ENCODE data around the gene AMPD3. TPM values are rescaled to one million over a fixed set of nuclear protein-coding genes. Genes with fewer than 3 reads are reported as not detected.

Gene AMPD3
- total RNA-seq, 1 donor from 2014 or later, result 3.4 TPM

- Histone ChIP-seq H3K27me3 (ENCODE audit: low read depth) (no peaks in the 10 kb centered on the region), H3K36me3 (peaks cover 19% of the 10 kb centered on the region), H3K27ac (replicated peaks) (no peak overlapping the region), H3K4me3 (no peak overlapping the region), H3K9me3 (replicated peaks) (no peaks in the 10 kb centered on the region), H3K4me1 (peaks cover 8% of the 10 kb centered on the region)
- TF ChIP-seq, protein P1, sequence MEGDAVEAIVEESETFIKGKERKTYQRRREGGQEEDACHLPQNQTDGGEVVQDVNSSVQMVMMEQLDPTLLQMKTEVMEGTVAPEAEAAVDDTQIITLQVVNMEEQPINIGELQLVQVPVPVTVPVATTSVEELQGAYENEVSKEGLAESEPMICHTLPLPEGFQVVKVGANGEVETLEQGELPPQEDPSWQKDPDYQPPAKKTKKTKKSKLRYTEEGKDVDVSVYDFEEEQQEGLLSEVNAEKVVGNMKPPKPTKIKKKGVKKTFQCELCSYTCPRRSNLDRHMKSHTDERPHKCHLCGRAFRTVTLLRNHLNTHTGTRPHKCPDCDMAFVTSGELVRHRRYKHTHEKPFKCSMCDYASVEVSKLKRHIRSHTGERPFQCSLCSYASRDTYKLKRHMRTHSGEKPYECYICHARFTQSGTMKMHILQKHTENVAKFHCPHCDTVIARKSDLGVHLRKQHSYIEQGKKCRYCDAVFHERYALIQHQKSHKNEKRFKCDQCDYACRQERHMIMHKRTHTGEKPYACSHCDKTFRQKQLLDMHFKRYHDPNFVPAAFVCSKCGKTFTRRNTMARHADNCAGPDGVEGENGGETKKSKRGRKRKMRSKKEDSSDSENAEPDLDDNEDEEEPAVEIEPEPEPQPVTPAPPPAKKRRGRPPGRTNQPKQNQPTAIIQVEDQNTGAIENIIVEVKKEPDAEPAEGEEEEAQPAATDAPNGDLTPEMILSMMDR (IDR thresholded peaks at IDR 0.05; ENCODE audit: borderline replicate concordance), result peak; percentile 49
- no peak for DNase-seq
- intact Hi-C loops (cut with micrococcal nuclease), result no loop called here
Measured at GRCh38 chr11:10514202-10514601, 59.1 kb downstream of the AMPD3 start.

DNA sequence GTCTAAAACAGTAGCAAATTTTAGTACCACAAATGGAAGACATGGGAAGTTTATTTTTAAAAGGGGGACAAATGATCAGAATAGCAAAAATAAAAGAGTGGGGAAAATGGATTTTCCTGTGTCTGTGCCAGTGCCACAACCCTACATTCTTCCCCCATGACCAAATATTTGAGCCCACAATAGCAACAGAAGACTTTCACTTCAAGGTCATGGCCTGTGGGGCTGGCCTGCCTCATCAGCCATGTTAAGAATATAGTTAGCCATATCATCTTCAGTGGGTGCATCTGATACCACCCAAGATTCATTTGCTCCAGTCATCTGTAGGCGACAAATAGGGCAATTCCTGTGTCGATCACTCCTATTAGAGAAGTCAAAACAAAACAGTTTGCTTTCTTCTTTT lies 59.6 kb downstream of the AMPD3 start:
- TF ChIP-seq, protein P1 (IDR thresholded peaks at IDR 0.05; ENCODE audit: borderline replicate concordance), result no peak
- Histone ChIP-seq H3K9me3 (replicated peaks) (no peaks in the 10 kb centered on the region), H3K27me3 (ENCODE audit: low read depth) (no peaks in the 10 kb centered on the region), H3K27ac (replicated peaks) (no peak overlapping the region), H3K4me1 (peaks cover 8% of the 10 kb centered on the region), H3K36me3 (peaks cover 24% of the 10 kb centered on the region), H3K4me3 (no peak overlapping the region)
- DNase-seq, result no peak
- intact Hi-C loops (cut with micrococcal nuclease), result no loop called here

DNA sequence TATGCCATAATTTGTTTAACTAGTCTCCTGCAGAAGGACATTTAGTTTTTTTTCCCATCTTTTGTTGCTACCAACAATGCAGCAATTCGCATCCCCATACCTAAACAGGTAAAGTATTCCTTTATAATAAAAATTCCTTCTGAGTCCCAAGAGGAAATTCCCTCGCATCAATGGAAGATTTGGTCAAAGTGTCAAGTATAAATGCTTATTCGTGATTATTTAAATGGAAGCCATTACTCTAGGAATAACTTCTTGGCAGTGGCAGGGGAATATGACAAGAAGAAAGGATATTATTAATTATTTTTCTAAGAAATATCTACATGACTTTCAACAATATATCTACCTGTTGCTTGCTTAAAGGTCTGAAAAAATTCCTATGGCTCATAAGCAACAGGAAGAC lies 60.4 kb downstream of the AMPD3 start:
- H3K27me3 ChIP-seq (ENCODE audit: low read depth), result no peaks in the 10 kb centered on the region
- TF ChIP-seq, protein P1 (IDR thresholded peaks at IDR 0.05; ENCODE audit: borderline replicate concordance), result no peak
- no peak overlapping the region for H3K4me3 ChIP-seq
- H3K9me3 ChIP-seq (replicated peaks), result no peaks in the 10 kb centered on the region
- intact Hi-C loops (cut with micrococcal nuclease), result no loop called here
- H3K27ac ChIP-seq (replicated peaks), result no peak overlapping the region
- peaks cover 8% of the 10 kb centered on the region for H3K4me1 ChIP-seq
- H3K36me3 ChIP-seq, result peaks cover 27% of the 10 kb centered on the region
- no peak for DNase-seq

DNA sequence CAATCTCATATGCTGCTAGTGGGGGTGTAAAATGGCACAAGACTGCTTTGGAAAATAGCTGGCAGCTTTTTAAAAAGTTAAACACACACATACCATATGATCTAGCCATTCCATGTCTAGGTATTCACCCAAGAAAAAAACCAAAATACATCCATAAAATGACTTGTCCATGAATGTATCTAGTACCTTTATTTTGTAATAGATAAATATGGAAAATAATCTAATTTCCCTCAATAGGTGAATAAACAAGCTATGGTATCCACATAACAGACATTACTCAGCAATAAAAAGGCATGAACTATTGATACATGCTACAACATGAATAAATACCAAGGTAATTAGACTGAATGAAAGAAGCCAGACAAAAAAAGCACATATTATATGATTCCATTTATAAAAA lies 63.1 kb downstream of the AMPD3 start:
- H3K36me3 ChIP-seq, result peaks cover 52% of the 10 kb centered on the region
- TF ChIP-seq, protein P1 (IDR thresholded peaks at IDR 0.05; ENCODE audit: borderline replicate concordance), result no peak
- H3K27ac ChIP-seq (replicated peaks), result no peak overlapping the region
- intact Hi-C loops (cut with micrococcal nuclease), result no loop called here
- peaks cover 8% of the 10 kb centered on the region for H3K4me1 ChIP-seq
- no peaks in the 10 kb centered on the region for H3K27me3 ChIP-seq (ENCODE audit: low read depth)
- no peak overlapping the region for H3K4me3 ChIP-seq
- no peaks in the 10 kb centered on the region for H3K9me3 ChIP-seq (replicated peaks)
- no peak for DNase-seq

DNA sequence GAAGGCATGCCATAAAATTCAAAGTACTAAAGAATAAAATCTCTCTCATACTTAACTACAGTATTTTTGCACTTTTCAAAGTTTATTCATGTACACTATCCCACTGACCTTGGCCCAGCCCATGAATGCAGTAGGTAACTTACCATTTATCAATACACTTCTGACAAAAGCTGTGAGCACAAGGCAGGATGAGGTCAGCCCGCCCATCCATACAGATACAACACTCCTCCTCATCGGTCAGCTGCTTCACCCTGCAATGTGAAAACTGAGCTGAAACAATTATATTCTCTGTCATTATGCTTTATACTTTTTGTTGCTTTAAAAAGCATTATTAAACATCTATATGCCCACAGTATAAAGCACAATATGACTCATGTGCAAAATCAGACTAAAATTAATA lies 63.8 kb downstream of the AMPD3 start:
- Histone ChIP-seq H3K9me3 (replicated peaks) (no peaks in the 10 kb centered on the region), H3K36me3 (peaks cover 58% of the 10 kb centered on the region), H3K27me3 (ENCODE audit: low read depth) (no peaks in the 10 kb centered on the region), H3K27ac (replicated peaks) (no peak overlapping the region), H3K4me3 (no peak overlapping the region), H3K4me1 (peaks cover 8% of the 10 kb centered on the region)
- no peak for DNase-seq
- intact Hi-C loops (cut with micrococcal nuclease), result no loop called here
- TF ChIP-seq, protein P1 (IDR thresholded peaks at IDR 0.05; ENCODE audit: borderline replicate concordance), result no peak

GRCh38 chr11:10519630-10520029 lies 64.6 kb downstream of the AMPD3 start:
- H3K27me3 ChIP-seq (ENCODE audit: low read depth), result no peaks in the 10 kb centered on the region
- H3K4me3 ChIP-seq, result no peak overlapping the region
- DNase-seq, result no peak
- peaks cover 65% of the 10 kb centered on the region for H3K36me3 ChIP-seq
- peaks cover 4% of the 10 kb centered on the region for H3K4me1 ChIP-seq
- intact Hi-C loops (cut with micrococcal nuclease), result no loop called here
- H3K9me3 ChIP-seq (replicated peaks), result no peaks in the 10 kb centered on the region
- TF ChIP-seq, protein P1 (IDR thresholded peaks at IDR 0.05; ENCODE audit: borderline replicate concordance), result no peak
- no peak overlapping the region for H3K27ac ChIP-seq (replicated peaks)

All from left ventricle myocardium inferior (tissue), 1 donor.